GM21367 (cell line): ENCODE data around the gene PLCG1.

ENCODE experiments used
- ATAC-seq: cut with Tn5 transposase; IDR thresholded peaks from one replicate; pipeline ENCODE4 v1.9.1; 2021; ENCODE audit not compliant: unreplicated experiment

PLCG1 gene

GRCh38 chr20:41166201-41167117 lies 29.1 kb downstream of the PLCG1 start:
- ATAC-seq = no peak

- no peak for ATAC-seq
Measured at GRCh38 chr20:41167118-41167470, 29.8 kb downstream of the PLCG1 start.

GRCh38 chr20:41167481-41168253 lies 30.3 kb downstream of the PLCG1 start:
- ATAC-seq = peak; percentile 67

DNA sequence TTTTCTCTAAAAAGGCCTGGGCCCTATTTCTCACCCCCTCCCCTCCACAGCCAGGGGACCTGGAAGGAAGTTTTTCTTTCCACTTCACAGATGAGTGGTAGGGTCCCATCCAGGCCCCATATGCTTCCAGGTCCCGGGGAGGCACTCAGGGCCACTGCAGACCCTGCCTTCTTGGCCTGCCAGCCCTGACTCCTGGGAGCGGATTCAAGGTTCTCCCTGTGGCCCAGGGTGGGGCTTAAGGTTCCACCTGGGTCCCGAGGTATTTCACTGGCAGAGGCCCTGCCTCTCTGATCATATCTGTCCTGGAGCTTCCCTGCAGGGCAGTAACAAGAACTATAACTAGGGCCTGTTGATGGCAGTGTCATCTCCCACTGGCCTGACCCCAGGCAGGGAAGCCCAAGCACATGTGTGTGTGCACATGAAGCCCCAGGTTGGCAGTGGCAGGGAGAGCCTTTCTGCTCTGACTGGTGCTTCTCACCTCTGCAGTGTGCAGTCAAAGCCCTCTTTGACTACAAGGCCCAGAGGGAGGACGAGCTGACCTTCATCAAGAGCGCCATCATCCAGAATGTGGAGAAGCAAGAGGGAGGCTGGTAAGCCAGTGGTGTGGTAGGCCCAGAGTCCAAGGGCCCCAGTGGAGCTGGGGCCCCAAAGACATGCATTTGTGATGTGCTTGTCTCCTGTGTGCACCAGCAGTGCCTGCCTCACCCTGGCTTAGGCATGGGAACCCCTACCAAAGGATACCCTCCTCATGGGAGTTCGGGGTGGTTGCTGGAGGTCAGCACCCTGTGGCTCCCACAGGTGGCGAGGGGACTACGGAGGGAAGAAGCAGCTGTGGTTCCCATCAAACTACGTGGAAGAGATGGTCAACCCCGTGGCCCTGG lies 31.2 kb downstream of the PLCG1 start:
- ATAC-seq = no peak

DNA sequence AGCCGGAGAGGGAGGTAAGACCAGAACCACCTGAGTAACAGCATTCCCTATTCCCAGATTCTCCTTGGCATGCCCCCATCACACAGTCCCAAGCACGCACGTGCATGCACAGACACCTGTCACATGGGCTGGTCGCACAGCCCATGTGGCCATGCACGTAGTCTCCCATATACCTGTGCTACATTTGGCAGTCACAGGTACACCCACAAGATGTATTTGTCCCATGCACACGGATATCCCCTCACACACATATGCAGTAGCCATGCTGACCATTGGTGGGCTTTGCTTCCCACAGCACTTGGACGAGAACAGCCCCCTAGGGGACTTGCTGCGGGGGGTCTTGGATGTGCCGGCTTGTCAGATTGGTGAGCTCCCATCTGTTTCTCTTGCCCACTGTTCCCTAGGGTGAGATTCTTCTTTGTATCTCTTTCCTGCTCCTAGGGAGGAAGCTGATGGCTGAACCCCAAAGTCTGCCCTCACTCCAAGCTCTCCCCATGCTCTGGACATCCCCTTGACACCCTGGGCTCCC lies 31.9 kb downstream of the PLCG1 start:
- no peak for ATAC-seq

GRCh38 chr20:41169791-41170351 lies 32.5 kb downstream of the PLCG1 start:
- ATAC-seq = no peak

- ATAC-seq = no peak
Measured at GRCh38 chr20:41170386-41171105, 33.2 kb downstream of the PLCG1 start.

- ATAC-seq = no peak
Measured at GRCh38 chr20:41171736-41172295, 34.5 kb downstream of the PLCG1 start.

GRCh38 chr20:41172296-41173140 lies 35.2 kb downstream of the PLCG1 start:
- no peak for ATAC-seq

GRCh38 chr20:41173161-41173721 lies 35.9 kb downstream of the PLCG1 start:
- ATAC-seq = no peak

DNA sequence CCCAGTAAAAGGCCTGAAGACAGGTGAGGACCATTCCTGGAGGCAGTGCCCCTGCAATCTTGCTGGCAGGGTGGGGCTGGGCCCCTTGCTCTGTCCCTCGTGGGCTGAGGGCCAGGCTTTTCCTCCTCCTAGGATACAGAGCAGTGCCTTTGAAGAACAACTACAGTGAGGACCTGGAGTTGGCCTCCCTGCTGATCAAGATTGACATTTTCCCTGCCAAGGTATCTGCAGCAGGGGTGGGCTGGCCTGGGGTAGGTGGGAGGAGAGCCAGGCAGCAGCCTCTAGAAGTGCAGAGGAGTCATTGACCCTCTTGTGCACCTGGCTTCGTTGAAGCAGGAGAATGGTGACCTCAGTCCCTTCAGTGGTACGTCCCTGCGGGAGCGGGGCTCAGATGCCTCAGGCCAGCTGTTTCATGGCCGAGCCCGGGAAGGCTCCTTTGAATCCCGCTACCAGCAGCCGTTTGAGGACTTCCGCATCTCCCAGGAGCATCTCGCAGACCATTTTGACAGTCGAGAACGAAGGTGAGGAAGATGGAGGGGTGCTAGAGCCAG lies 36.5 kb downstream of the PLCG1 start:
- no peak for ATAC-seq

GRCh38 chr20:41174373-41174772 lies 37.0 kb downstream of the PLCG1 start:
- ATAC-seq = no peak

GRCh38 chr20:41174782-41175181 lies 37.4 kb downstream of the PLCG1 start:
- no peak for ATAC-seq

DNA sequence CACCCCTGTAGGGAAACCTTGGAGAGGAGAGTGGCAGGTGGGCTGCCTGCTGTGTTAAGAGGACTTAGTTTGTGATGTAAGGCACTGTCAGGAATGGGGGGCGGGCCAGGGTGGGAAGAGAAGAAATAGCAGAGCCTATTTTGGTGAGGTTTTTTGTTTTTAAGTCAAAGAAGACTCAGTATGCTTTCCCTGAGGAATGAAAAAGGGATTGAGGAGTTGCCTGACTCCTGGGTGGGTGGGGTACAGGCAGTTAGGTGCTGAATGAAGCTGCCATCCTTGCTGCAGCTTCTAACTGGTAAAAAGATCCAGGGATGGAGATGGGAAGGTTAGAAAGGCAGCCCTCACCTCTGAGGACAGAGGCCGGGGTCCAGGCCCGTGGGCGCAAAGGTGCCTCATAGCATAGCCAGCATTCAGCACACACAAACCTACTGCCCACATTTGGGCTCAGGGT lies 37.9 kb downstream of the PLCG1 start:
- ATAC-seq = no peak

GRCh38 chr20:41175727-41176330 lies 38.5 kb downstream of the PLCG1 start:
- no peak for ATAC-seq

GRCh38 chr20:41176711-41177552 lies 39.6 kb downstream of the PLCG1 start:
- no peak for ATAC-seq

- ATAC-seq = no peak
Measured at GRCh38 chr20:41177636-41178035, 40.3 kb downstream of the PLCG1 start.
